HepG2 (cell line): Measurements from ENCODE around the gene UTS2R. TPM values are rescaled to one million over a fixed set of nuclear protein-coding genes. Genes with fewer than 3 reads are reported as not detected.
A peak's percentile ranks its signal among the peaks of the same experiment; 100 is the strongest.

Experiments
- ATAC-seq: fragments of 200-7000 bp; cut with Tn5 transposase; 3 replicates; pipeline ENCODE4 v1.9.1; 2020; ENCODE audit warnings: mild to moderate bottlenecking, moderate library complexity
- BruUV-seq: library from RNA; stranded (reverse); fragments of 400-500 nt; replicated peaks from 2 replicates; lab custom pipeline; 2021; lab: Mats Ljungman, UMichigan
- CTCF ChIA-PET: fragments of 300-600 bp; formaldehyde crosslinking; extraction: SDS; loops from one replicate; lab custom pipeline; 2021; ENCODE audit warnings: low total read pairs, inconsistent platforms, low intra/inter-chr PET ratio; lab: Yijun Ruan, JAX
- POLR2A ChIA-PET: fragments of 350-600 bp; sonication (Branson Sonifier 250); formaldehyde crosslinking; loops from one replicate; lab custom pipeline; 2020; ENCODE audit warnings: antibody characterized with exemption, inconsistent platforms; lab: Yijun Ruan, JAX
- DNase-seq: peaks from one replicate; pipeline ENCODE4 v3.0.0-alpha.2; 2015; ENCODE audit warnings: low spot score
- FAIRE-seq: peaks from 3 replicates; lab custom pipeline; 2011; peaks lifted over from hg19 to GRCh38; lab: Jason Lieb, UNC
- H2AFZ ChIP-seq: one replicate; pipeline ENCODE4 v1.6.1; 2011; ENCODE audit warnings: low read length, inconsistent platforms
- H3K27ac ChIP-seq: fragments of 300-600 bp; 3 replicates; pipeline ENCODE4 v1.8.0; 2011; ENCODE audit warnings: mixed run types, mild to moderate bottlenecking, mixed read lengths, low read length, inconsistent platforms; ENCODE audit not compliant: insufficient read depth; ENCODE audit errors: extremely low read length
- H3K27me3 ChIP-seq, 2 experiments: fragments of 200-600 bp in 1 of 2; 2 replicates in 1 of 2; 3 replicates in 1 of 2; pipeline versions ENCODE4 v1.6.0 to v1.8.0; 2011; ENCODE audit warnings: low read length in 2 of 2, mild to moderate bottlenecking in 2 of 2, moderate library complexity in 2 of 2, inconsistent platforms in 1 of 2; ENCODE audit not compliant: insufficient read depth in 2 of 2, control insufficient read depth in 1 of 2
- H3K36me3 ChIP-seq, 2 experiments: fragments of 200-600 bp in 1 of 2; replicated peaks in 1 of 2; 2 replicates in 1 of 2; 3 replicates in 1 of 2; pipeline versions ENCODE4 v1.5.1 to v1.8.0; 2011; ENCODE audit warnings: low read length in 2 of 2, inconsistent platforms in 1 of 2; ENCODE audit not compliant: insufficient read depth in 2 of 2, control insufficient read depth in 1 of 2
- H3K4me1 ChIP-seq: 2 replicates; pipeline ENCODE4 v1.5.1; 2012; ENCODE audit warnings: low read length, inconsistent platforms; ENCODE audit not compliant: insufficient read depth
- H3K4me2 ChIP-seq: 2 replicates; pipeline ENCODE4 v1.6.0; 2011; ENCODE audit warnings: low read depth, low read length, inconsistent platforms
- H3K4me3 ChIP-seq, 3 experiments: fragments of 200-600 bp in 1 of 3; sonication (generic), shearing (Covaris generic) in 1 of 3; replicated peaks in 1 of 3; 2 replicates each; pipeline ENCODE4 v1.5.1; 2011 to 2016; ENCODE audit warnings: low read length in 3 of 3, inconsistent platforms in 2 of 3, low read depth in 2 of 3, mild to moderate bottlenecking in 2 of 3, control low read depth in 1 of 3, mixed read lengths in 1 of 3; ENCODE audit not compliant: insufficient read depth in 1 of 3
- H3K79me2 ChIP-seq: one replicate; pipeline ENCODE4 v1.6.1; 2011; ENCODE audit warnings: low read length, inconsistent platforms; ENCODE audit not compliant: insufficient read depth
- H3K9ac ChIP-seq: 2 replicates; pipeline ENCODE4 v1.6.0; 2011; ENCODE audit warnings: mild to moderate bottlenecking, low read depth, low read length, inconsistent platforms; ENCODE audit not compliant: insufficient read depth
- H3K9me3 ChIP-seq: 2 replicates; pipeline ENCODE4 v1.5.1; 2012; ENCODE audit warnings: mild to moderate bottlenecking, low read length
- H4K20me1 ChIP-seq: 2 replicates; pipeline ENCODE4 v1.6.0; 2011; ENCODE audit warnings: inconsistent platforms, mild to moderate bottlenecking, low read length, moderate library complexity; ENCODE audit not compliant: insufficient read depth
- HMG20A ChIP-seq: IDR thresholded peaks from 2 replicates; pipeline ENCODE4 v1.6.1; 2016; ENCODE audit warnings: borderline replicate concordance
- JUN ChIP-seq: sonication (generic); formaldehyde crosslinking; IDR thresholded peaks from 2 replicates; pipeline ENCODE4 v1.4.0; 2020; ENCODE audit warnings: mild to moderate bottlenecking, missing genetic modification reagents
- MAF1 ChIP-seq: sonication (generic); formaldehyde crosslinking; IDR thresholded peaks from 2 replicates; pipeline ENCODE4 v1.5.0; 2020; ENCODE audit warnings: missing genetic modification reagents, borderline replicate concordance
- MAX ChIP-seq: IDR thresholded peaks from 2 replicates; pipeline ENCODE4 v1.6.1; 2012; ENCODE audit warnings: inconsistent platforms
- PHF21A ChIP-seq: sonication (generic); formaldehyde crosslinking; IDR thresholded peaks from 2 replicates; pipeline ENCODE4 v1.5.0; 2020; ENCODE audit warnings: mild to moderate bottlenecking, missing genetic modification reagents
- PITX1 ChIP-seq: sonication (generic); formaldehyde crosslinking; IDR thresholded peaks from 2 replicates; pipeline ENCODE4 v1.5.1; 2020; ENCODE audit warnings: mild to moderate bottlenecking, missing genetic modification reagents
- PLSCR1 ChIP-seq: sonication (generic); formaldehyde crosslinking; IDR thresholded peaks from 2 replicates; pipeline ENCODE4 v1.5.0; 2020; ENCODE audit warnings: missing genetic modification reagents, mild to moderate bottlenecking, borderline replicate concordance
- SMAD1 ChIP-seq: sonication (generic); formaldehyde crosslinking; IDR thresholded peaks from 2 replicates; pipeline ENCODE4 v1.4.0; 2020; ENCODE audit warnings: missing genetic modification reagents, low read depth, mild to moderate bottlenecking, borderline replicate concordance
- SMC3 ChIP-seq: IDR thresholded peaks from 2 replicates; pipeline ENCODE4 v1.6.1; 2011; ENCODE audit warnings: low read length, improper control_type of control experiment
- ZFP82 ChIP-seq: sonication (generic); formaldehyde crosslinking; IDR thresholded peaks from 2 replicates; pipeline ENCODE4 v1.5.1; 2020; ENCODE audit warnings: mild to moderate bottlenecking, missing genetic modification reagents, borderline replicate concordance
- ZNF747 ChIP-seq: sonication (generic); formaldehyde crosslinking; IDR thresholded peaks from 2 replicates; pipeline ENCODE4 v1.8.1; 2023; ENCODE audit warnings: missing genetic modification reagents, mild to moderate bottlenecking, borderline replicate concordance
- ZNF75D ChIP-seq: sonication (generic); formaldehyde crosslinking; IDR thresholded peaks from 2 replicates; pipeline ENCODE4 v1.8.1; 2023; ENCODE audit warnings: missing genetic modification reagents, mild to moderate bottlenecking, borderline replicate concordance
- ZNF766 ChIP-seq: sonication (generic); formaldehyde crosslinking; IDR thresholded peaks from 2 replicates; pipeline ENCODE4 v1.5.0; 2020; ENCODE audit warnings: missing genetic modification reagents, borderline replicate concordance
- ZNF777 ChIP-seq: sonication (generic); formaldehyde crosslinking; IDR thresholded peaks from 2 replicates; pipeline ENCODE4 v1.4.0; 2020; ENCODE audit warnings: missing genetic modification reagents
- WGBS: methylation state at CpG from one replicate; pipeline ENCODE4 v1.1.6; 2017; ENCODE audit warnings: low lambda C conversion rate; 5-methylcytosine and 5-hydroxymethylcytosine counted together
- in situ Hi-C: cut with HindIII; loops from 2 replicates; pipeline ENCODE4 v1.10.0; 2017; ENCODE audit warnings: low pct_unique_long_range_greater_than_20kb; ENCODE audit not compliant: extremely low pct_ligation_motif_present
- intact Hi-C: fragments of 100-400 bp; cut with micrococcal nuclease; formaldehyde crosslinking; loops from one replicate; pipeline ENCODE4 v1.10.0; 2022; ENCODE audit not compliant: unreplicated experiment
- polyA plus RNA-seq, 8 experiments: library from polyadenylated mRNA; depleted of rRNA in 3 of 8; stranded (reverse) in 7 of 8; unstranded in 1 of 8; fragments of >200 nt; fragmentation: Illumina TruSeq in 4 of 8; extraction: Trizol in 4 of 8; gene quantifications; 2 replicates each; pipeline versions ENCODE4 v1.2.1 to v1.2.3, GENCODE V29; 2011 to 2016; ENCODE audit warnings: low read depth in 4 of 8, missing spikeins in 1 of 8, mixed read lengths in 1 of 8; ENCODE audit not compliant: insufficient read depth in 1 of 8
- total RNA-seq, 5 experiments: library from RNA; depleted of rRNA; stranded (reverse); fragments of >200 nt; fragmentation: Illumina TruSeq; extraction: Trizol; gene quantifications; 2 replicates each; pipeline ENCODE4 v1.2.3, GENCODE V29; 2016; ENCODE audit warnings: low read depth in 1 of 5
- TF ChIP-seq, protein P1 (sequence below): sonication (generic); formaldehyde crosslinking; IDR thresholded peaks from 2 replicates; pipeline ENCODE4 v1.9.0; 2021; ENCODE audit warnings: missing genetic modification reagents, borderline replicate concordance
- TF ChIP-seq, protein P2 (sequence below): IDR thresholded peaks from 2 replicates; pipeline ENCODE4 v1.6.1; 2012; ENCODE audit warnings: low read depth, low read length, improper control_type of control experiment

Gene UTS2R
- total and polyA plus RNA-seq, 2 of the 13 experiments (the other 11 are each of a cell fraction or from before 2014, with no cell fraction given), result 0.13 to 0.15 TPM

DNA sequence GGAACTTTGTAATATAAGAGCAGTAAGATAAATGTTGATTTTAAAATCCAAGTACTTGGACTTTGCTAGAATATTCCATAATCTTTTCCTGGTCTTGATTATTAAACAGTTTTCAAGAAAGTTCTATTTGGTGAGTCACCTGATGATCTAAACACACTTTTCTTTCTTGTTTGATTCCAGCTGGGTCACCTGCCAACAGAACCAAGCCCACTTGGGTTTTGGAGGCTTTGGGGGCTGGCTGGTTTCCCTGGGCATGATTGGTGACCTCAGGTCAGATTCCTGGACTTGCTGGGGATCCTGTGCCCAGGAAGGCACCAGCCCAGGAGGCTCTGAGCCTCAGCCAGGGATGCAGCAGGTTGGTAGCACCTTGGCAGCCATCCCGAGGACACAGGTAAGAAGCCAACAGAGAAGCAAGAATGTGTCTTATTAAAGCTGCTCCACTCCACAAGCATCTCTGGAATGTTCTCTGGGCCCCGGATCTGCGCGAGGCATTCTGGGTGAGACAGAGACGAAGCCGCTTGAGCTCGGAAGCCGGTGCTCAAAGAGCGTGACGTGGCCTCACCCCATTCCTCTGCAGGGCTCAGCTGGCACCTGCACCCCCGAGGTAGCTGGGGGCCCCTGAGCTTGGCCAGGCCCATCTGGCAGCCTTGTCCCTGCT lies 15.7 kb upstream of the UTS2R start (continued):
- TF ChIP-seq ZNF747 (CRISPR knock-in tag) (0 out of 2 replicates have a peak, but pooled peaks have one; percentile 4), ZNF766 (peak; percentile 50; the same call in 1 of the 2 replicates), ZNF75D (CRISPR knock-in tag) (0 out of 2 replicates have a peak, but pooled peaks have one; percentile 39), MAX (0 out of 2 replicates have a peak, but pooled peaks have one; percentile 42), SMAD1 (no peak), MAF1 (CRISPR knock-in tag) (0 out of 2 replicates have a peak, but pooled peaks have one; percentile 43)
- TF ChIP-seq, protein P1, sequence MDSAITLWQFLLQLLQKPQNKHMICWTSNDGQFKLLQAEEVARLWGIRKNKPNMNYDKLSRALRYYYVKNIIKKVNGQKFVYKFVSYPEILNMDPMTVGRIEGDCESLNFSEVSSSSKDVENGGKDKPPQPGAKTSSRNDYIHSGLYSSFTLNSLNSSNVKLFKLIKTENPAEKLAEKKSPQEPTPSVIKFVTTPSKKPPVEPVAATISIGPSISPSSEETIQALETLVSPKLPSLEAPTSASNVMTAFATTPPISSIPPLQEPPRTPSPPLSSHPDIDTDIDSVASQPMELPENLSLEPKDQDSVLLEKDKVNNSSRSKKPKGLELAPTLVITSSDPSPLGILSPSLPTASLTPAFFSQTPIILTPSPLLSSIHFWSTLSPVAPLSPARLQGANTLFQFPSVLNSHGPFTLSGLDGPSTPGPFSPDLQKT (CRISPR knock-in tag), result 0 out of 2 replicates have a peak, but pooled peaks have one; percentile 35

DNA sequence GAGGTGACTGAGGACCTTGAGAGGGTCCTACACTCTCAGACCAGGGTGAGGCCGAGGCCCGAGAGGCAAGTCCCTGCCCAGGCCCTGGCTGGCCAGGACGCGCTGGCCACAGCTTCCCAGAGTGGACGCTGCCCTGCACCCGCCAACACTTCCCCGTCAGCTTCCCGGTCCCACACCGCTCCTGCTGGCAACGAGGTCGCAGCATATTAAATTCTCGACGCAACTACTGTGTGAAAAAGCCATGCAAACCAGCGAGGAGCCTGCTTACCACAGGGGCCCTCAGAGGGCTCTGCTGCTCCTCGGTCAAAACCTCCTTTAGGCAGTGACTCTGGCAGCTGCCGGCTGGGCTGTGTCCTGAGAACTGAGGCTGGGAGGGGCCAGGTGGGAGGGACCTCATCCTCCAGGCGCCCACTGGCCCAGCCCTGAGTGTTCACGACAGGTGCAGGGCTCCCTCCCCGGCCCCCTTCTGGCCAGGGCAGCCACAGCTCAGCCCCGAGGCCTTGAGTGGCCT lies 14.7 kb upstream of the UTS2R start:
- 27% methylated on average over 12 of the region's 20 CpGs for WGBS
- no peak for TF ChIP-seq ZNF777
- TF ChIP-seq SMC3, result no peak
- no peak for TF ChIP-seq ZFP82 (CRISPR knock-in tag)
- TF ChIP-seq PLSCR1 (CRISPR knock-in tag), result no peak
- 0 out of 2 replicates have a peak, but pooled peaks have one; percentile 33 for TF ChIP-seq PITX1 (CRISPR knock-in tag)
- TF ChIP-seq, protein P2, sequence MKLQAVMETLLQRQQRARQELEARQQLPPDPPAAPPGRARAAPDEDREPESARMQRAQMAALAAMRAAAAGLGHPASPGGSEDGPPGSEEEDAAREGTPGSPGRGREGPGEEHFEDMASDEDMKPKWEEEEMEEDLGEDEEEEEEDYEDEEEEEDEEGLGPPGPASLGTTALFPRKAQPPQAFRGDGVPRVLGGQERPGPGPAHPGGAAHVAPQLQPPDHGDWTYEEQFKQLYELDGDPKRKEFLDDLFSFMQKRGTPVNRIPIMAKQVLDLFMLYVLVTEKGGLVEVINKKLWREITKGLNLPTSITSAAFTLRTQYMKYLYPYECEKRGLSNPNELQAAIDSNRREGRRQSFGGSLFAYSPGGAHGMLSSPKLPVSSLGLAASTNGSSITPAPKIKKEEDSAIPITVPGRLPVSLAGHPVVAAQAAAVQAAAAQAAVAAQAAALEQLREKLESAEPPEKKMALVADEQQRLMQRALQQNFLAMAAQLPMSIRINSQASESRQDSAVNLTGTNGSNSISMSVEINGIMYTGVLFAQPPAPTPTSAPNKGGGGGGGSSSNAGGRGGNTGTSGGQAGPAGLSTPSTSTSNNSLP, result no peak
- no peak for TF ChIP-seq PHF21A (CRISPR knock-in tag)
- no peak for TF ChIP-seq JUN (CRISPR knock-in tag)
- no peak for TF ChIP-seq HMG20A (CRISPR knock-in tag)

More for the DNA sequence above, 14.7 kb upstream of the UTS2R start:
- intact Hi-C loops, result no loop called here
- no peaks in the 10 kb centered on the region for H3K9me3 ChIP-seq
- peaks cover 76% of the 10 kb centered on the region for H3K4me1 ChIP-seq
- no peaks in the 10 kb centered on the region for H3K36me3 ChIP-seq
- DNase-seq (no peak), ATAC-seq (peak; percentile 63), FAIRE-seq (no peak)
- H2AFZ ChIP-seq, result no peak overlapping the region
- H3K4me2 ChIP-seq, result peak overlapping the region; percentile 68
- no peak overlapping the region for H3K27ac ChIP-seq
- no peaks in the 10 kb centered on the region for H4K20me1 ChIP-seq
- ChIA-PET POLR2A (interaction anchor here (0.9 to 5.0 kb wide), 13 partner anchors 9 to 65 kb away, joined by 3 to 36 read pairs (median 7); no protein-coding TSS in a partner anchor), CTCF (interaction anchor here (0.6 kb wide), 1 partner anchor 67 kb away, joined by 3 read pairs; no protein-coding TSS in a partner anchor)
- H3K79me2 ChIP-seq, result no peaks in the 10 kb centered on the region
- in situ Hi-C loops, result loop anchor here (10.0 kb wide), 1 partner anchor 198 kb away; no protein-coding TSS in a partner anchor
- no TSS peak for BruUV-seq
- H3K27me3 ChIP-seq, result no peaks in the 10 kb centered on the region
- peak overlapping the region; percentile 20; the same call in 1 of the 2 replicates for H3K9ac ChIP-seq
- peak overlapping the region; percentile 3 to 57 (median 32); a peak in 5 of 6 replicates for H3K4me3 ChIP-seq
